ENCODE measurements around the gene APBB1.

APBB1 gene

DNA sequence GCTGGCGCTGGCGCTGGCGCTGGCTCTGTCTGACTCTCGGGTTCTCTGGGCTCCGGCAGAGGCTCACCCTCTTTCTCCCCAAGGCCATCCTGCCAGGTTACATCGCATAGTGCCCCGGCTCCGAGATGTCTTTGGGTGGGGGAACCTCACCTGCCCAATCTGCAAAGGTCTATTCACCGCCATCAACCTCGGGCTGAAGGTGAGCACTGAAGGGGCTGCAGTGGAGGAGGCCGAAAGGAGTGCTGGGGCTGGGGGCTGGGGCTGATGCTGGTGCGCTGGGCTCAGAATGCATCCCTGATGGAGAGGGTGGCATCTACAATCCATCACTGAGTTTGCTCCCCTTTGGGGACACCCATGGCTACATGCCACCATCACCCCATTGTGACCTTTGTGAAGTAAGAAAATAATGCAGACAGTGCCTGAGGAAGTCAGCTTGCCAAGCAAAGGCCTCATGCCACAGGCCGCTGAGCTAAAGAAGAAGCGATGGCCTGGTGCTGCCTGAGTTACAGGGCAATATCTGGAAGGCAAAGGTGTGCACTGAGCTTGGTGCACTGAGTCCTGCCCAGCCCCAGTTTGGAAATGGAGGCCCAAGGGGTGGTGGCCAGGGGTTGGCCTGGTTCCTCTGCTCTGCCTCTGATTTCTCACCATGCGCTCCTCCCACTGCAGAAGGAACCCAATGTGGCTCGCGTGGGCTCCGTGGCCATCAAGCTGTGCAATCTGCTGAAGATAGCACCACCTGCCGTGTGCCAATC, 28.0 kb downstream of the APBB1 start:
- Histone ChIP-seq H3K4me3 (peak overlapping the region; percentile 84), H3K27ac (peak overlapping the region; percentile 86 to 92)
- TF ChIP-seq, protein P1, sequence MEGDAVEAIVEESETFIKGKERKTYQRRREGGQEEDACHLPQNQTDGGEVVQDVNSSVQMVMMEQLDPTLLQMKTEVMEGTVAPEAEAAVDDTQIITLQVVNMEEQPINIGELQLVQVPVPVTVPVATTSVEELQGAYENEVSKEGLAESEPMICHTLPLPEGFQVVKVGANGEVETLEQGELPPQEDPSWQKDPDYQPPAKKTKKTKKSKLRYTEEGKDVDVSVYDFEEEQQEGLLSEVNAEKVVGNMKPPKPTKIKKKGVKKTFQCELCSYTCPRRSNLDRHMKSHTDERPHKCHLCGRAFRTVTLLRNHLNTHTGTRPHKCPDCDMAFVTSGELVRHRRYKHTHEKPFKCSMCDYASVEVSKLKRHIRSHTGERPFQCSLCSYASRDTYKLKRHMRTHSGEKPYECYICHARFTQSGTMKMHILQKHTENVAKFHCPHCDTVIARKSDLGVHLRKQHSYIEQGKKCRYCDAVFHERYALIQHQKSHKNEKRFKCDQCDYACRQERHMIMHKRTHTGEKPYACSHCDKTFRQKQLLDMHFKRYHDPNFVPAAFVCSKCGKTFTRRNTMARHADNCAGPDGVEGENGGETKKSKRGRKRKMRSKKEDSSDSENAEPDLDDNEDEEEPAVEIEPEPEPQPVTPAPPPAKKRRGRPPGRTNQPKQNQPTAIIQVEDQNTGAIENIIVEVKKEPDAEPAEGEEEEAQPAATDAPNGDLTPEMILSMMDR (IDR thresholded peaks at IDR 0.05) = no peak
- no peak for DNase-seq (ENCODE audit: low spot score)

DNA sequence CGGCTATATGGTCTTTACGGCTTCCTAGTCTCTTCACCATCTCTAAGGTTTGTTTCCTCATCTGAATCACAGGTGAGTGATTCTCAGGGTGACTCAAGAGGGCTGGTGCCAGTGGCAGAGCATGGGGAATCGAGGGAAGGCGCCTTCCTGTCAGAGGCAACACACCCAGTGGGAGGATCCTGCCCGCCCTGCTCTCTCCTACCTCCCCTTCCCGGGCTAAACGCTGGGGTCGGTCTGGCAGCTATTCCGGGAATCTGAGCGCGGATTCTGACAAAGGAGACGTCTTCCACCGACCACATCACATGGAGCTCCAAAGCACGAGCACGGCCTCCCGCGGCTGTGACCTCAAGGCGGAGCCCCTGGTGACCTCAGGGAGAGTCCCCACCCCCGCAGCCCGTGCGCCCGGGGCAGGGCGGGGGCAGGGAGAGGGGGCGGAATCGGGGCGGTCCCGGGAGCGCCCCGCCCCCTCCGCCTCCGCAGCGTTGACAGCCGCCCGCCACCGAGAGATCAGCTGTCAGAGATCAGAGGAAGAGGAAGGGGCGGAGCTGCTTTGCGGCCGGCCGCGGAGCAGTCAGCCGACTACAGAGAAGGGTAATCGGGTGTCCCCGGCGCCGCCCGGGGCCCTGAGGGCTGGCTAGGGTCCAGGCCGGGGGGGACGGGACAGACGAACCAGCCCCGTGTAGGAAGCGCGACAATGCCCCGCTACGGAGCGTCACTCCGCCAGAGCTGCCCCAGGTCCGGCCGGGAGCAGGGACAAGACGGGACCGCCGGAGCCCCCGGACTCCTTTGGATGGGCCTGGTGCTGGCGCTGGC, 28.8 kb downstream of the APBB1 start, which contains the start of gene SMPD1:
SMPD1 (plus strand) TSS at position 570 of the 813 bp plus-strand sequence; CDS start at position 695, 125 bp downstream.
- TF ChIP-seq, protein P1 (IDR thresholded peaks at IDR 0.05) = no peak
- peak within 1 kb of the TSS; percentile 86 to 92 for H3K27ac ChIP-seq
- DNase-seq (ENCODE audit: low spot score) = peak; percentile 95

DNA sequence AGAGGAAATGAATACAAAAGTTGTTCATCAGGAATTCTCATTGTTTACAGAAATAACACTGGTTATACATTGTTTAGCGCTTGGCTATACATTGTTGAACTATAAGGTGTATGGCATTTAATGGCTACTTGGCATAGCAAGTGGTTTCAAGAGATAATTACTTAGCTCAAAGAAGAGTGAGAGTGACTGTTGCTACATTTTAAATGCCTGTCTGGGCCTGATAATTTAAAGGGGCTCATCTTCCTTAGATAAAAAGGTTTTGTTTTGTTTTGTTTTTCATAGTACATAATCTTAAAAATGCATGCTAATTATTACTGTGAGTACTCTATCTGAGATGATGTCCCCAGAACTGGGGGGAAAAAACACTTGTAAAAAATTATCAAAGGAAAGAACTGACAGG, 30.1 kb downstream of the APBB1 start:
- DNase-seq (ENCODE audit: low spot score) = no peak
- TF ChIP-seq, protein P1 (IDR thresholded peaks at IDR 0.05) = no peak
- H3K4me3 ChIP-seq = no peak overlapping the region
- H3K27ac ChIP-seq = peak overlapping the region in 1 of 2 donors; percentile 92

More for the DNA sequence above, 28.8 kb downstream of the APBB1 start, which contains the start of gene SMPD1:
- H3K4me3 ChIP-seq = peak within 1 kb of the TSS; percentile 84

DNA sequence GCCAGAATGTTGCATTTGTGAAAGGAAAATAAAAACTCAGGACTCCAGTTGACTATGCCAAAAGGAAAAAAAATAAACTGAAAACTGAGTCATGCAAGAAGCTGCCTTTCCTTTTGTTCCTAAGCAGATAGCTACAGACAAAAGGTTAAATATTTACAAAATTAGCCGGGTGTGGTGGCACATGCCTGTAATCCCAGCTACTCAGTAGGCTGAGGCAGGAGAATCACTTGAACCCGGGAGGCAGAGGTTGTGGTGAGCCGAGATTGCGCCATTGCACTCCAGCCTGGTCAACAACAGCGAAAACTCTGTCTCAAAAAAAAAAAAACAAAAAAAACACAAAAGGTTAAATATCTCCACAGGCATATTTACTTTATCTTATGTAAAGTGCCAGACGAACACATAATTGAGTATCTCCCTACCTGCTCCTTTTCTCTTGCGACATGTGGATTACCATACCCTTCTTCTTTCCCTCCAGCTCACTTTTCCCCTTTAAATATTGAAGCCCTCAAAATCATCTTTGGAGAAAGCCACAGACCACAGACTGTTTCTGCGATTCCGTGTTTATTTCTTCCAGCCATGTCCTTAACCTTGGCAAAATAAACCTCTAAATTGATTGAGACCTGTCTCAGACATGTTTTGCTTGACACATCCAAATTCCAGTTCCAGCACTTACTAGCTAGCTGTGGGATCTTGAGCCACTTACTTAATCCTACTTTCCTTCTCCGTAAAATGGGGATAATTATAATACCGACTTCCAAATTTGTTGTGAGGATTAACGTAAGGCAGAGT, 30.9 kb downstream of the APBB1 start:
- H3K27ac ChIP-seq = no peak overlapping the region
- DNase-seq (ENCODE audit: low spot score) = no peak
- TF ChIP-seq, protein P1 (IDR thresholded peaks at IDR 0.05) = no peak
- H3K4me3 ChIP-seq = no peak overlapping the region

DNA sequence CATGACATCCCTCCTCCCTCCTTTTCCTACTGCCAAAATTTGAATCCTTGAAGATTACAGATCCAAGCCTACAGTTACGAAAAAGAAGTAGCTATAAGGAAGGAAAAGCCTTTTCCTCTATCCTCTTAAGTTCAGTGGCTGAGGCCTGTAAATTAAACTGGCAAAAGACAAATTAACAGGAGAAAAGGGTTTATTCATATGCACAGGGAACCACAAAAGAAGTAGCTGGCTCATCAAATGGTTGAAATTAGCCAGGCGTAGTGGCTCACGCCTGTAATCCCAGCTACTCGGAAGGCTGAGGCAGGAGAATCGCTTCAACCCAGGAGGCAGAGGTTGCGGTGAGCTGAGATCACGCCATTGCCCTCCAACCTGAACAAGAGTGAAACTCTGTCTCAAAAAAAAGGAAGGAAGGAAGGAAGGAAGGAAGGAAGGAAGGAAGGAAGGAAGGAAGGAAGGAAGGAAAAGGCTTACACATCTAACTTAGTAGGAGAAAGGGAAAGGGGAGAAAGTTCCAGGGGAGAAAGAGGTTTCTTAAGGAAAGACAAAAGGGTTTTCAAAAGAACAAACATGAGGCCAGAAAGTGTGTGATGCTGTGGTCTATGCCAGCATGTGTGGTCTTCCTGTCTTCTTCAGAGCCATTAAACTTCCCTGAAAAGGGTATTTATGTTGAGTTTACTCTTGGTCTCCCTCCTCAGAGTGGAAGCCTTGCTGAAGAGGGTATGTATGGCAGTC, 33.7 kb downstream of the APBB1 start:
- TF ChIP-seq, protein P1 (IDR thresholded peaks at IDR 0.05) = no peak
- DNase-seq (ENCODE audit: low spot score) = no peak
- Histone ChIP-seq H3K4me3 (no peak overlapping the region), H3K27ac (no peak overlapping the region)

DNA sequence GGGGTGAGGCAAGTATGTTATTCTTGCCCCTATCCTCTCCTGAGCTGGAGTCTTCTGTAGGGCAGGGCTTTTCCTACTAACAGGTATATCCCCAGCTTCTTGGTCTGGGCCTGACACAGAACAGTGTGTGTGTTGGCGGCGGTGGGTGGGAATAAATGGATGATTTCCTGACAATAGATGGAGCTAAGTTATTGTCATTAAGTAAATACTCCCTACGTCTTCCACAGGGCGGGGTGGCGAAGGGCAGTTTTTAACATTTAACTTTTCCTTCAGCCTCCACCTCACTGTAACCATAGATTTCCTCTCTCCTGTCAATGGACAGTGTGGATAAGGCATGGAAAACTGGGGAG, 40.3 kb downstream of the APBB1 start:
- Histone ChIP-seq H3K4me3 (no peak overlapping the region), H3K27ac (no peak overlapping the region)
- DNase-seq (ENCODE audit: low spot score) = no peak
- TF ChIP-seq, protein P1 (IDR thresholded peaks at IDR 0.05) = no peak
